HepG2 (cell line): Measurements from ENCODE around the gene FXN. TPM values are rescaled to one million over a fixed set of nuclear protein-coding genes. Genes with fewer than 3 reads are reported as not detected.

Source experiments
- ATAC-seq: fragments of 200-7000 bp; cut with Tn5 transposase; 3 replicates; pipeline ENCODE4 v1.9.1; 2020; ENCODE audit warnings: mild to moderate bottlenecking, moderate library complexity
- BruUV-seq: library from RNA; stranded (reverse); fragments of 400-500 nt; replicated peaks from 2 replicates; lab custom pipeline; 2021; lab: Mats Ljungman, UMichigan
- CTCF ChIA-PET: fragments of 300-600 bp; formaldehyde crosslinking; extraction: SDS; loops from one replicate; lab custom pipeline; 2021; ENCODE audit warnings: low total read pairs, inconsistent platforms, low intra/inter-chr PET ratio; lab: Yijun Ruan, JAX
- POLR2A ChIA-PET: fragments of 350-600 bp; sonication (Branson Sonifier 250); formaldehyde crosslinking; loops from one replicate; lab custom pipeline; 2020; ENCODE audit warnings: antibody characterized with exemption, inconsistent platforms; lab: Yijun Ruan, JAX
- DNase-seq: peaks from one replicate; pipeline ENCODE4 v3.0.0-alpha.2; 2015; ENCODE audit warnings: low spot score
- FAIRE-seq: peaks from 3 replicates; lab custom pipeline; 2011; peaks lifted over from hg19 to GRCh38; lab: Jason Lieb, UNC
- H2AFZ ChIP-seq: one replicate; pipeline ENCODE4 v1.6.1; 2011; ENCODE audit warnings: low read length, inconsistent platforms
- H3K27ac ChIP-seq: fragments of 300-600 bp; 3 replicates; pipeline ENCODE4 v1.8.0; 2011; ENCODE audit warnings: mixed run types, mild to moderate bottlenecking, mixed read lengths, low read length, inconsistent platforms; ENCODE audit not compliant: insufficient read depth; ENCODE audit errors: extremely low read length
- H3K27me3 ChIP-seq, 2 experiments: fragments of 200-600 bp in 1 of 2; 2 replicates in 1 of 2; 3 replicates in 1 of 2; pipeline versions ENCODE4 v1.6.0 to v1.8.0; 2011; ENCODE audit warnings: low read length in 2 of 2, mild to moderate bottlenecking in 2 of 2, moderate library complexity in 2 of 2, inconsistent platforms in 1 of 2; ENCODE audit not compliant: insufficient read depth in 2 of 2, control insufficient read depth in 1 of 2
- H3K36me3 ChIP-seq, 2 experiments: fragments of 200-600 bp in 1 of 2; replicated peaks in 1 of 2; 2 replicates in 1 of 2; 3 replicates in 1 of 2; pipeline versions ENCODE4 v1.5.1 to v1.8.0; 2011; ENCODE audit warnings: low read length in 2 of 2, inconsistent platforms in 1 of 2; ENCODE audit not compliant: insufficient read depth in 2 of 2, control insufficient read depth in 1 of 2
- H3K4me1 ChIP-seq: 2 replicates; pipeline ENCODE4 v1.5.1; 2012; ENCODE audit warnings: low read length, inconsistent platforms; ENCODE audit not compliant: insufficient read depth
- H3K4me2 ChIP-seq: 2 replicates; pipeline ENCODE4 v1.6.0; 2011; ENCODE audit warnings: low read depth, low read length, inconsistent platforms
- H3K4me3 ChIP-seq, 3 experiments: fragments of 200-600 bp in 1 of 3; sonication (generic), shearing (Covaris generic) in 1 of 3; replicated peaks in 1 of 3; 2 replicates each; pipeline ENCODE4 v1.5.1; 2011 to 2016; ENCODE audit warnings: low read length in 3 of 3, inconsistent platforms in 2 of 3, low read depth in 2 of 3, mild to moderate bottlenecking in 2 of 3, control low read depth in 1 of 3, mixed read lengths in 1 of 3; ENCODE audit not compliant: insufficient read depth in 1 of 3
- H3K79me2 ChIP-seq: one replicate; pipeline ENCODE4 v1.6.1; 2011; ENCODE audit warnings: low read length, inconsistent platforms; ENCODE audit not compliant: insufficient read depth
- H3K9ac ChIP-seq: 2 replicates; pipeline ENCODE4 v1.6.0; 2011; ENCODE audit warnings: mild to moderate bottlenecking, low read depth, low read length, inconsistent platforms; ENCODE audit not compliant: insufficient read depth
- H3K9me3 ChIP-seq: 2 replicates; pipeline ENCODE4 v1.5.1; 2012; ENCODE audit warnings: mild to moderate bottlenecking, low read length
- H4K20me1 ChIP-seq: 2 replicates; pipeline ENCODE4 v1.6.0; 2011; ENCODE audit warnings: inconsistent platforms, mild to moderate bottlenecking, low read length, moderate library complexity; ENCODE audit not compliant: insufficient read depth
- IKZF1 ChIP-seq: fragments of 450-650 bp; IDR thresholded peaks from 2 replicates; pipeline ENCODE4 v1.7.1; 2016
- KDM3A ChIP-seq: IDR thresholded peaks from 2 replicates; pipeline ENCODE4 v1.6.1; 2018; ENCODE audit warnings: low read depth, missing compliant biosample characterization
- MAFG ChIP-seq: sonication (generic); formaldehyde crosslinking; IDR thresholded peaks from 2 replicates; pipeline ENCODE4 v1.5.1; 2020; ENCODE audit warnings: mild to moderate bottlenecking, missing genetic modification reagents
- MAFK ChIP-seq, 2 experiments: IDR thresholded peaks in 1 of 2; conservative IDR thresholded peaks in 1 of 2; 2 replicates each; pipeline ENCODE4 v1.6.1; 2011; ENCODE audit warnings: improper control_type of control experiment in 2 of 2, low read length in 2 of 2
- NFE2 ChIP-seq: sonication (generic); formaldehyde crosslinking; IDR thresholded peaks from 2 replicates; pipeline ENCODE4 v1.4.0; 2020; ENCODE audit warnings: missing genetic modification reagents
- SCMH1 ChIP-seq: sonication (generic); formaldehyde crosslinking; IDR thresholded peaks from 2 replicates; pipeline ENCODE4 v1.9.0; 2021; ENCODE audit warnings: missing genetic modification reagents, mild to moderate bottlenecking, borderline replicate concordance
- SIN3A ChIP-seq: IDR thresholded peaks from 2 replicates; pipeline ENCODE4 v1.6.1; 2011; ENCODE audit warnings: low read depth, mild to moderate bottlenecking, control low read depth, low read length, borderline replicate concordance
- ZNF205 ChIP-seq: IDR thresholded peaks from 2 replicates; pipeline ENCODE4 v1.6.1; 2018; ENCODE audit warnings: missing biosample characterization, missing genetic modification reagents
- ZNF230 ChIP-seq: sonication (generic); formaldehyde crosslinking; IDR thresholded peaks from 2 replicates; pipeline ENCODE4 v1.4.0; 2020; ENCODE audit warnings: mild to moderate bottlenecking, missing genetic modification reagents
- ZNF460 ChIP-seq: sonication (generic); formaldehyde crosslinking; IDR thresholded peaks from 2 replicates; pipeline ENCODE4 v1.5.1; 2020; ENCODE audit warnings: missing genetic modification reagents, mild to moderate bottlenecking, borderline replicate concordance
- ZNF597 ChIP-seq: sonication (generic); formaldehyde crosslinking; IDR thresholded peaks from 2 replicates; pipeline ENCODE4 v1.5.0; 2020; ENCODE audit warnings: missing genetic modification reagents
- ZNF740 ChIP-seq: sonication (generic); formaldehyde crosslinking; IDR thresholded peaks from 2 replicates; pipeline ENCODE4 v1.4.0; 2020; ENCODE audit warnings: missing genetic modification reagents
- ZNF839 ChIP-seq: sonication (generic); formaldehyde crosslinking; IDR thresholded peaks from 2 replicates; pipeline ENCODE4 v1.4.0; 2020; ENCODE audit warnings: missing genetic modification reagents, mild to moderate bottlenecking, borderline replicate concordance
- WGBS: methylation state at CpG from one replicate; pipeline ENCODE4 v1.1.6; 2017; ENCODE audit warnings: low lambda C conversion rate; 5-methylcytosine and 5-hydroxymethylcytosine counted together
- in situ Hi-C: cut with HindIII; loops from 2 replicates; pipeline ENCODE4 v1.10.0; 2017; ENCODE audit warnings: low pct_unique_long_range_greater_than_20kb; ENCODE audit not compliant: extremely low pct_ligation_motif_present
- intact Hi-C: fragments of 100-400 bp; cut with micrococcal nuclease; formaldehyde crosslinking; loops from one replicate; pipeline ENCODE4 v1.10.0; 2022; ENCODE audit not compliant: unreplicated experiment
- polyA plus RNA-seq, 8 experiments: library from polyadenylated mRNA; depleted of rRNA in 3 of 8; stranded (reverse) in 7 of 8; unstranded in 1 of 8; fragments of >200 nt; fragmentation: Illumina TruSeq in 4 of 8; extraction: Trizol in 4 of 8; gene quantifications; 2 replicates each; pipeline versions ENCODE4 v1.2.1 to v1.2.3, GENCODE V29; 2011 to 2016; ENCODE audit warnings: low read depth in 4 of 8, missing spikeins in 1 of 8, mixed read lengths in 1 of 8; ENCODE audit not compliant: insufficient read depth in 1 of 8
- total RNA-seq, 5 experiments: library from RNA; depleted of rRNA; stranded (reverse); fragments of >200 nt; fragmentation: Illumina TruSeq; extraction: Trizol; gene quantifications; 2 replicates each; pipeline ENCODE4 v1.2.3, GENCODE V29; 2016; ENCODE audit warnings: low read depth in 1 of 5
- TF ChIP-seq, protein P1 (sequence below): sonication (generic); formaldehyde crosslinking; IDR thresholded peaks from 2 replicates; pipeline ENCODE4 v1.9.0; 2021; ENCODE audit warnings: missing genetic modification reagents, borderline replicate concordance

Gene FXN
- total and polyA plus RNA-seq, 2 of the 13 experiments (the other 11 are each of a cell fraction or from before 2014, with no cell fraction given), result 24.1 to 26.0 TPM

- ChIA-PET CTCF (no interaction called here), POLR2A (no interaction called here)
- no peaks in the 10 kb centered on the region for H3K27me3 ChIP-seq
- no peak overlapping the region for H2AFZ ChIP-seq
- no peak for ATAC-seq
- intact Hi-C loops, result no loop called here
- H3K4me2 ChIP-seq, result no peak overlapping the region
- WGBS, result 86% methylated on average over 7 of the region's 8 CpGs
- BruUV-seq, result no TSS peak
- H3K9me3 ChIP-seq, result no peaks in the 10 kb centered on the region
- H3K9ac ChIP-seq, result no peak overlapping the region
- no peaks in the 10 kb centered on the region for H3K79me2 ChIP-seq
- no peak for FAIRE-seq
- H3K36me3 ChIP-seq, result peaks cover 3% of the 10 kb centered on the region in 2 experiments; a peak in 2 of 5 replicates
- DNase-seq, result no peak
- H3K4me3 ChIP-seq, result no peak overlapping the region
- TF ChIP-seq MAFG (no peak), ZNF205 (CRISPR knock-in tag) (no peak), ZNF230 (CRISPR knock-in tag) (no peak), ZNF460 (CRISPR knock-in tag) (no peak)
- TF ChIP-seq, protein P1, sequence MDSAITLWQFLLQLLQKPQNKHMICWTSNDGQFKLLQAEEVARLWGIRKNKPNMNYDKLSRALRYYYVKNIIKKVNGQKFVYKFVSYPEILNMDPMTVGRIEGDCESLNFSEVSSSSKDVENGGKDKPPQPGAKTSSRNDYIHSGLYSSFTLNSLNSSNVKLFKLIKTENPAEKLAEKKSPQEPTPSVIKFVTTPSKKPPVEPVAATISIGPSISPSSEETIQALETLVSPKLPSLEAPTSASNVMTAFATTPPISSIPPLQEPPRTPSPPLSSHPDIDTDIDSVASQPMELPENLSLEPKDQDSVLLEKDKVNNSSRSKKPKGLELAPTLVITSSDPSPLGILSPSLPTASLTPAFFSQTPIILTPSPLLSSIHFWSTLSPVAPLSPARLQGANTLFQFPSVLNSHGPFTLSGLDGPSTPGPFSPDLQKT, result no peak
- no peaks in the 10 kb centered on the region for H4K20me1 ChIP-seq
- in situ Hi-C loops, result loop anchor here (5.0 to 10.0 kb wide), 2 partner anchors 297 to 420 kb away; partner anchors contain the start of gene PIP5K1B
- H3K4me1 ChIP-seq, result peaks cover 7% of the 10 kb centered on the region; the same call in 1 of the 2 replicates
- H3K27ac ChIP-seq, result no peak overlapping the region
These were observed 33.6 kb upstream of the FXN start for GRCh38 chr9:69001921-69002320.

DNA sequence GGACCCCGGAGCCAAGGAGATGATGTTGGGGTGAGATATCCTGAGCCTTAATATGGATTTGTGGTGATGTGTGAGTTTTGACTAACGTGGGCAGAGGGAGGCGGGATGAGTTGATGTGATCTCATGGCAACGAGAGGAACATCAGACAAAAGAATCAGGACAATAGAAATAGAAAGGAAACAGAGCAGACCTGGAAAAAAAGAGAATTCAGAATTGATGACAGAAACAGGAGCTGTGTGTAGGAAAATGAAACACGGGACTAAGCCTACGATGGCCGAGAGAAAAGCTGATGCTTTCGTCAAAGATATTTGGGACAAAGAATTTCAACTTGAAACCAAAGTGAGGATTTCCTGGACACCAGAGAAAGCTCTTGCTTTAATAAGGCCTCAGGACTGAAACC, 32.5 kb upstream of the FXN start:
- in situ Hi-C loops, result loop anchor here (5.0 to 10.0 kb wide), 2 partner anchors 298 to 421 kb away; partner anchors contain the start of gene PIP5K1B
- ATAC-seq (no peak), DNase-seq (no peak), FAIRE-seq (no peak)
- no TSS peak for BruUV-seq
- ChIA-PET POLR2A (no interaction called here), CTCF (no interaction called here)
- intact Hi-C loops, result no loop called here
- Histone ChIP-seq H3K27me3 (no peaks in the 10 kb centered on the region), H3K9ac (no peak overlapping the region), H2AFZ (no peak overlapping the region), H4K20me1 (no peaks in the 10 kb centered on the region), H3K27ac (no peak overlapping the region), H3K4me2 (no peak overlapping the region), H3K4me3 (no peak overlapping the region), H3K9me3 (no peaks in the 10 kb centered on the region), H3K36me3 (peaks cover 3 to 6% of the 10 kb centered on the region in 2 experiments; a peak in 3 of 5 replicates), H3K79me2 (no peaks in the 10 kb centered on the region), H3K4me1 (peaks cover 7% of the 10 kb centered on the region; the same call in 1 of the 2 replicates)
- TF ChIP-seq NFE2 (CRISPR knock-in tag) (no peak), ZNF740 (no peak), SCMH1 (CRISPR knock-in tag) (no peak), ZNF839 (CRISPR knock-in tag) (no peak), KDM3A (no peak), ZNF597 (no peak), SIN3A (no peak), IKZF1 (no peak), MAFK (conservative IDR thresholded peaks at IDR 0.05 in 1 of 2, IDR thresholded peaks at IDR 0.05 in 1 of 2; ENCODE audit: low read length in 2 of 2) (no peak)
- 85% methylated on average over 8 of the region's 8 CpGs for WGBS
